GM12878 (cell line): ENCODE results near the gene CNOT2. TPM values are rescaled to one million over a fixed set of nuclear protein-coding genes. Genes with fewer than 3 reads are reported as not detected.

Experiments
- ATAC-seq: fragments of 200-7000 bp; cut with Tn5 transposase; 3 replicates; pipeline ENCODE4 v1.9.1; 2020; ENCODE audit warnings: mild to moderate bottlenecking, moderate library complexity
- BruUV-seq: library from RNA; stranded (reverse); fragments of 400-500 nt; replicated peaks from 2 replicates; lab custom pipeline; 2021; lab: Mats Ljungman, UMichigan
- CTCF ChIA-PET: fragments of 300-600 bp; sonication (Branson Sonifier 250); formaldehyde crosslinking; extraction: SDS; loops from one replicate; lab custom pipeline; 2021; ENCODE audit warnings: inconsistent platforms; lab: Yijun Ruan, JAX
- POLR2A ChIA-PET: fragments of 350-600 bp; formaldehyde crosslinking; extraction: SDS; loops from one replicate; lab custom pipeline; 2021; ENCODE audit warnings: inconsistent platforms; lab: Charles Lee
- RAD21 ChIA-PET: fragments of 300-600 bp; sonication (Branson Sonifier 250); formaldehyde crosslinking; loops from one replicate; lab custom pipeline; 2023; ENCODE audit warnings: antibody characterized with exemption; ENCODE audit not compliant: unreplicated experiment; lab: Charles Lee
- SMC1A ChIA-PET: fragments of 300-600 bp; sonication (Branson Sonifier 250); formaldehyde crosslinking; loops from one replicate; lab custom pipeline; 2023; ENCODE audit not compliant: unreplicated experiment, uncharacterized antibody; lab: Charles Lee
- DNase-seq: peaks from one replicate; pipeline ENCODE4 v3.0.0-alpha.2; 2011; ENCODE audit warnings: low read depth, low spot score
- FAIRE-seq: peaks from 3 replicates; lab custom pipeline; 2011; peaks lifted over from hg19 to GRCh38; lab: Jason Lieb, UNC
- H2AFZ ChIP-seq: 2 replicates; pipeline ENCODE4 v1.6.0; 2011; ENCODE audit warnings: low read depth, low read length, control low read depth; ENCODE audit not compliant: control insufficient read depth
- H3K27ac ChIP-seq: 2 replicates; pipeline ENCODE4 v1.5.1; 2011; ENCODE audit warnings: control low read depth; ENCODE audit not compliant: control insufficient read depth, insufficient read depth
- H3K27me3 ChIP-seq, 2 experiments: replicated peaks in 1 of 2; 2 replicates each; pipeline versions ENCODE4 v1.6.0 to v1.6.1; 2011; ENCODE audit warnings: low read length in 1 of 2; ENCODE audit not compliant: control insufficient read depth in 2 of 2, insufficient read depth in 2 of 2
- H3K36me3 ChIP-seq, 2 experiments: 2 replicates each; pipeline ENCODE4 v1.5.1; 2011; ENCODE audit warnings: low read length in 1 of 2; ENCODE audit not compliant: control insufficient read depth in 2 of 2, insufficient read depth in 2 of 2
- H3K4me1 ChIP-seq: 2 replicates; pipeline ENCODE4 v1.6.1; 2011; ENCODE audit warnings: mild to moderate bottlenecking, low read length, moderate library complexity, mixed read lengths; ENCODE audit not compliant: control insufficient read depth, insufficient read depth
- H3K4me2 ChIP-seq: 2 replicates; pipeline ENCODE4 v1.6.0; 2011; ENCODE audit warnings: control low read depth; ENCODE audit not compliant: control insufficient read depth, insufficient read depth
- H3K4me3 ChIP-seq: fragments of 200-600 bp; sonication (generic); 2 replicates; pipeline ENCODE4 v1.5.1; 2016
- H3K79me2 ChIP-seq: 2 replicates; pipeline ENCODE4 v1.6.0; 2011; ENCODE audit warnings: low read length; ENCODE audit not compliant: control insufficient read depth, insufficient read depth
- H3K9ac ChIP-seq: 2 replicates; pipeline ENCODE4 v1.8.0; 2011; ENCODE audit warnings: low read length, control low read depth, mixed read lengths; ENCODE audit not compliant: control insufficient read depth, insufficient read depth
- H3K9me3 ChIP-seq: replicated peaks from 3 replicates; pipeline ENCODE4 v1.5.1; 2011; ENCODE audit warnings: mild to moderate bottlenecking, low read length; ENCODE audit not compliant: control insufficient read depth, insufficient read depth
- H4K20me1 ChIP-seq: 2 replicates; pipeline ENCODE4 v1.6.0; 2011; ENCODE audit not compliant: control insufficient read depth, insufficient read depth
- CEBPZ ChIP-seq: fragments of 150-350 bp; IDR thresholded peaks from 2 replicates; pipeline ENCODE4 v1.6.1; 2016; ENCODE audit warnings: low read depth, low read length
- E2F8 ChIP-seq: fragments of 450-650 bp; IDR thresholded peaks from 2 replicates; pipeline ENCODE4 v1.6.1; 2018; ENCODE audit warnings: mild to moderate bottlenecking, low read depth, moderate library complexity; ENCODE audit not compliant: partially characterized antibody
- FOXM1 ChIP-seq: IDR thresholded peaks from 2 replicates; pipeline ENCODE4 v1.6.1; 2012; ENCODE audit warnings: low read depth, mild to moderate bottlenecking, inconsistent platforms, low read length, moderate library complexity
- HDAC2 ChIP-seq: fragments of 200-600 bp; sonication (generic); IDR thresholded peaks from 2 replicates; pipeline ENCODE4 v1.6.1; 2017
- KAT2A ChIP-seq: conservative IDR thresholded peaks from 2 replicates; pipeline ENCODE4 v1.6.1; 2011; ENCODE audit warnings: low read depth, low read length; ENCODE audit not compliant: control insufficient read depth
- POLR2A ChIP-seq: IDR thresholded peaks from 2 replicates; pipeline ENCODE4 v1.6.1; 2011; ENCODE audit warnings: low read depth, mild to moderate bottlenecking, low read length
- RELA ChIP-seq: fragments of 450-650 bp; IDR thresholded peaks from 2 replicates; pipeline ENCODE4 v1.8.0; 2014; ENCODE audit warnings: borderline replicate concordance; ENCODE audit not compliant: partially characterized antibody
- STAT1 ChIP-seq: fragments of 450-650 bp; conservative IDR thresholded peaks from 2 replicates; pipeline ENCODE4 v1.6.1; 2014; ENCODE audit warnings: antibody characterized with exemption, mild to moderate bottlenecking
- USF2 ChIP-seq: IDR thresholded peaks from 2 replicates; pipeline ENCODE4 v1.6.1; 2011; ENCODE audit warnings: low read depth, low read length, improper control_type of control experiment, borderline replicate concordance
- ZBED1 ChIP-seq: IDR thresholded peaks from 2 replicates; pipeline ENCODE4 v1.6.1; 2016; ENCODE audit warnings: borderline replicate concordance
- ZNF207 ChIP-seq: fragments of 450-650 bp; IDR thresholded peaks from 2 replicates; pipeline ENCODE4 v1.6.1; 2014; ENCODE audit warnings: antibody characterized with exemption, mild to moderate bottlenecking, borderline replicate concordance
- ZZZ3 ChIP-seq: IDR thresholded peaks from 2 replicates; pipeline ENCODE4 v1.6.1; 2011; ENCODE audit warnings: low read depth; ENCODE audit not compliant: control insufficient read depth, insufficient read length
- WGBS: methylation state at CpG from one replicate; pipeline ENCODE4 v1.1.6; 2016; ENCODE audit warnings: low lambda C conversion rate; ENCODE audit not compliant: insufficient replicate concordance, insufficient coverage; ENCODE audit errors: missing lambda C conversion rate; 5-methylcytosine and 5-hydroxymethylcytosine counted together
- in situ Hi-C: fragments of 300-500 bp; cut with MboI; formaldehyde crosslinking; loops from 9 replicates; pipeline ENCODE4 v1.14.3; 2018; ENCODE audit warnings: mixed read lengths
- intact Hi-C: fragments of 100-400 bp; cut with micrococcal nuclease; formaldehyde crosslinking; loops from one replicate; pipeline ENCODE4 v1.14.2; 2022; ENCODE audit not compliant: unreplicated experiment
- polyA plus RNA-seq, 11 experiments: library from polyadenylated mRNA; depleted of rRNA in 4 of 11; unstranded in 6 of 11; stranded (reverse) in 5 of 11; fragments of >200 nt; fragmentation: Nextera tagmentation in 4 of 11; fragmentation: Illumina TruSeq in 1 of 11; extraction: Ambion mirVana in 4 of 11; extraction: Trizol in 1 of 11; gene quantifications; 1 replicate in 1 of 11; 2 replicates in 10 of 11; pipeline versions ENCODE4 v1.2.1 to v1.2.3, GENCODE V29; 2011 to 2016; ENCODE audit warnings: inconsistent platforms in 2 of 11, missing spikeins in 2 of 11, low read depth in 1 of 11
- total RNA-seq, 4 experiments: library from RNA; depleted of rRNA in 3 of 4; stranded (reverse); fragments of >200 nt in 3 of 4; fragmentation: Illumina TruSeq in 1 of 4; extraction: Trizol in 1 of 4; gene quantifications; 2 replicates each; pipeline versions ENCODE4 v1.2.1 to v1.2.3, GENCODE V29; 2013 to 2021

Gene CNOT2
- total and polyA plus RNA-seq, 10 of the 15 experiments (the other 5 are each of a cell fraction or from before 2014, with no cell fraction given): 37.9 to 127 (median 82.4) TPM

GRCh38 chr12:70334742-70335141, 91.5 kb downstream of the CNOT2 start:
- Histone ChIP-seq H3K9ac (no peak overlapping the region), H3K9me3 (no peaks in the 10 kb centered on the region), H3K79me2 (no peaks in the 10 kb centered on the region), H3K4me2 (no peak overlapping the region), H3K4me3 (no peak overlapping the region), H2AFZ (no peak overlapping the region), H4K20me1 (no peaks in the 10 kb centered on the region), H3K4me1 (no peaks in the 10 kb centered on the region), H3K27ac (no peak overlapping the region), H3K27me3 (no peaks in the 10 kb centered on the region), H3K36me3 (peaks cover 0 to 12% of the 10 kb centered on the region in 2 experiments; a peak in 2 of 4 replicates)
- ChIA-PET RAD21 (no interaction called here), SMC1A (interaction anchor here (1.4 to 2.7 kb wide), 4 partner anchors 12 to 33 kb away, joined by 4 to 7 read pairs (median 4); no protein-coding TSS in a partner anchor), CTCF (interaction anchor here (0.9 to 1.1 kb wide), 2 partner anchors 9 to 242 kb away, joined by 3 to 4 read pairs; no protein-coding TSS in a partner anchor), POLR2A (no interaction called here)
- ATAC-seq (no peak), DNase-seq (no peak), FAIRE-seq (no peak)
- no TSS peak for BruUV-seq
- 98% methylated on average over 8 of the region's 8 CpGs for WGBS
- in situ Hi-C loops (no loop called here), intact Hi-C loops (no loop called here)
- TF ChIP-seq KAT2A (no peak), USF2 (no peak), RELA (no peak), POLR2A (no peak), ZZZ3 (no peak), FOXM1 (no peak), E2F8 (no peak), ZBED1 (no peak), CEBPZ (no peak), STAT1 (no peak), ZNF207 (no peak), HDAC2 (no peak)
